ENCODE measurements around the gene BRD3OS.
"Not testable (repeated sequence)": the region's sequence is repeated elsewhere in the genome, so short reads cannot be mapped to it uniquely, and the experiment has no call there.

The BRD3OS gene, protein sequence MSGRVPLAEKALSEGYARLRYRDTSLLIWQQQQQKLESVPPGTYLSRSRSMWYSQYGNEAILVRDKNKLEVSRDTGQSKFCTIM

GRCh38 chr9:134024828-134025605, at the start of gene BRD3OS:
Gene BRD3OS (plus strand): TSS chr9:134025481. CDS start chr9:134026748, 1,267 bp downstream.
- DNase-seq: peak; percentile 78

DNA sequence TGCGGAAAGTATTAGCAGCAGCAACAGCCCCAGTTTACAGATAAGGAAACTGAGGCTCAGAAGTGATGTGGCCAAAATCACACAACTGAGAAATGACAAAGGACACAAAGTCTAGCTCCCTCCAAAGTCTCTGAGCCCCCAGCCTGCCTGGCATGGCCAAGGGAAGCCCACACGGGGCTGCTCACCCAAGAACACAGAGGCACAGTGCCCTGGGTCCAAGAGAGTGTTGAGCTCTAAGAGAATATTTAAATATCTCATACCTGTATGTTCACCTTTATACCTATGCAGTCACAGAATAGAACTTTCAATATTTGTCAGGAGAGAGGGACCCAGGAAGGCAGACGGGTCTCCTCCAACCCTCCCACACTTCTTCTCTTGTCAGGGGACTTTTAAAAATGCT, 49.8 kb upstream of the BRD3OS start:
- no peak for DNase-seq

DNA sequence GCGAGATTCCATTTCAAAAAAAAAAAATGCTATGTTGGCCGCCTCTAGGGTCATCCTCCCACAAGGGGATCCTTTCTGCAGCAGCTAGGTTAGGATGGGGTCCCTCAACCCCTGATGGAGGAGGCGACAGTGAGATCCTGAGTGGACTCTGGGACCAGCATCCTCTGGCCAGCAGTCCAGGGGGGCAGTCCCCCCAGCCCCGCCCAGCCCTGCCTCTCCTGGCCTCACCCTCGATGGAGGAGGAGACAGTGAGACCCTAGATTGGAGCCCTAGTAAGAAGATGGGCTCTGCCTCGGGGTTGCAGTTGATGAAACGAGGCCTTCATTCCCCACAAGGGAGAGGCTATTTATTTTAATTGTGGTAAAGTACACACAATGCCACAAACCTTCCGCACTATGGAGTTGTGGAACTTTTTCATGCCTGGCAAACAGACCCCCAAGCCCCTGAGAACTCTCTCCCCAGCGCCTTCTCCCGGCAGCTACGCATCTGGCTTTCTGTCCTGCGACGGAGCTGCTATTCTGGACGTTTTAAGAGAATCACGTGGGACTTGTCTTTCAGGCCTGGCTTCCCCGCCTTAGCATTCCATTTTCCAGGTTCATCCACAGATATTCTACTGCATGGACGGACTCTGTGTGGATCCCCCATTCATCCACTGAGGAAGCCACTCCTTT, 49.0 kb upstream of the BRD3OS start:
- DNase-seq: no peak

- no peak for DNase-seq
Observed at GRCh38 chr9:133976887-133977286, 48.4 kb upstream of the BRD3OS start.

DNA sequence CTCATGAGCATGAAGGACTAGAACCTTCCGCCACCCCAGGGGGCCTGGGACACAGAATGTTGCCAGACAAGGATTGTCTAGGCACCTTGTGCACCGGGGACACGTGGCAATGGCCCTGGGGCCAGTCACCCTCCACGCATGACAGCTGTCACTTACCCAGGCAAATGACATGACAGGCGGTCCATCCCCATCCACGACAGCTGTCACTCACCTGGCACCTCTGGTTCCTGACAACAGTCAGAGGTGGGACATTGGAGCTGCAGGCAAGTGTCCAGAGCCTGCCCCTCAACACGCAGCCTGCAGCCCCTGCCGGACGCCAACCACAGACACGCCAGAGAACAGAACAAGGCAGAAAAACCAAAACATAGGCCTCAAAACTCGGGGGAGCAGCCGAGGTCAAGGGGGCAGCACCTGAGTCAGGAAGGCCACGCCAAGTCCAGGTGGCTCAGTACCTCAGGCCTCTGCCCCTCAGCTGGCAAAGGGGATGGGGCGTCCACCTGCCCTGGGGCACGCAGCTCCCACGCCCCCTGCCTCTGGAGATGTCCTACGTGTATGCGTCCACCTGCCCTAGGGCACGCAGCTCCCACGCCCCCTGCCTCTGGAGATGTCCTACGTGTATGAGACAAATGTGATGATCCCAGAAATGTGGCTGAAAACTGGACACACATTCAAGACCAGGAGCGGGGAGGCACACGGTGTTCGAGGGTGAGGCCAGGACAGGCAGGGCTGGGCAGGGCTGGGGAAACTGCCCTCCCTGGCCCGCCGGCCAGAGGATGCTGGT, 47.7 kb upstream of the BRD3OS start:
- no peak for DNase-seq

- DNase-seq: no peak
Observed at GRCh38 chr9:133978226-133978898, 46.9 kb upstream of the BRD3OS start.

- DNase-seq: no peak
Observed at GRCh38 chr9:133978899-133979272, 46.4 kb upstream of the BRD3OS start.

- DNase-seq: no peak
Observed at GRCh38 chr9:133979273-133979920, 45.9 kb upstream of the BRD3OS start.

- no peak for DNase-seq
Observed at GRCh38 chr9:133979921-133980863, 45.1 kb upstream of the BRD3OS start.

DNA sequence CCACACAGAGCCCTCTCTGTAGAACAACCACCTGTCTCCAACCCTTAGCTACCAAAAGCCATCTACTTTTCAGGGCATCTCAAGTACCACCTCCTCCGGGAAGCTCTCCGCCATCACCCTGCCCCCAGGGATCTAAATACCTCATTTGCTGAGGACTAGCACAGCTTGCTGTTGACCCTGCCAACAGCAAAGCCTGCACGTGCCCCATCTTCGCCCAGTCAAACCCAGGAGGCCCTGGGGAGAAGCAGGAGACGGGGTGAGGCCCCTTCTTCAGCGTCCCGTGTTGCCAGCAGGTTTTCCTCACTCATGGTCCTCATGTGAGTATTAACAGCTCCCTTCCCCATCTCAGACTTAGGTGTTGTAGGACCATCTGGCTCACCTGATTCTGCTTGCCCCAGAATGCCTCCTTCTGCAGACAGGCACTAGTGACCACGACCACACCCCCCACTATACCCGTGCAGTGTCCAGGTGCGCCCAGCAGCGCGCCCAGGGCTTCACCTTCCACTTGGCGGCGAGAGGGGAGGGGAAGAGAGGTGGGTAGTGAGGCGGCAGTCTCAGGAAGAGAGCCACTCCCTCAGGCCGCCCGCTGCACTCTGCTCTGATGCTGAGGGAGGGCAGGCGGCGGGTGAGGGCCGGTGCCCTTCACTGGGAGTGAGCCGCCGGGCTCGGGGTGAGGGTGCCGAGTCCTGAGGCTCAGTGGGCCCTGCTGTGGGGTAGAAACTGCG, 44.3 kb upstream of the BRD3OS start:
- DNase-seq: no peak

- no peak for DNase-seq
Observed at GRCh38 chr9:133981589-133981957, 43.7 kb upstream of the BRD3OS start.

DNA sequence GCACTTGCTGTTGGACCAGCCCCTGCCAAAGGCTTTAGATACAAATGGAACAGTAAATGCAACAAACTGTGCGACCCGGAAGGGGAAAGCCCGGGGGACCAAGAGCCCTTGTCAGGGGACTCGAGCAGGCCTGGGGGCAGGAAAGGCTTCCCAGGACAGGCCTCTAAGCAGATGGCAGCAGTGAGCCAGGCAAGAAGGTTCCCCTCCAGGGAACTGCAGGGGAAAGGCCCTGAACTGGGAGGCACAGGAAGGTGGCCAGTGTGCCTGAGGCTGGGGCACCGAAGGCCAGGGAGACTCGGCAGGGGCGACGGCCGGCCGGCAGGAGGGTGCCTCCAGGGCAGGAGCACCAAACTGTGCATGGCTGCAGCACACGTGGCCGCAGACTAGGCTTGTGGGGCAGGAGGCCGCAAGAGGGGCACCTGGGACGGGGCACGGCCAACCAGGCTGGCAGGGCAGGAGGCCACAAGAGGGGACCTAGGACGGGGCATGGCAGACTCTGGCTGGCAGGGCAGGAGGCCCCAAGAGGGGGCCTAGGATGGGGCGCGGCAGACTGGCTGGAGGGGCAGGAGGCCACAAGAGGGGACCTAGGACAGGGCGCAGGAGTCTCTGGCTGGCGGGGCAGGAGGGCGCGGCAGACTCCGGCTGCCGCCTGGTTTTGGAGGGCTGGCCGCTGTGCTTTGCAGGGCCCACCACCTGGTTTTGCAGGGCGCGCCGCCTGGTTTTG, 43.2 kb upstream of the BRD3OS start:
- no peak for DNase-seq

- DNase-seq: no peak
Observed at GRCh38 chr9:133982971-133983720, 42.1 kb upstream of the BRD3OS start.

GRCh38 chr9:133986061-133986460, 39.2 kb upstream of the BRD3OS start:
- no peak for DNase-seq

DNA sequence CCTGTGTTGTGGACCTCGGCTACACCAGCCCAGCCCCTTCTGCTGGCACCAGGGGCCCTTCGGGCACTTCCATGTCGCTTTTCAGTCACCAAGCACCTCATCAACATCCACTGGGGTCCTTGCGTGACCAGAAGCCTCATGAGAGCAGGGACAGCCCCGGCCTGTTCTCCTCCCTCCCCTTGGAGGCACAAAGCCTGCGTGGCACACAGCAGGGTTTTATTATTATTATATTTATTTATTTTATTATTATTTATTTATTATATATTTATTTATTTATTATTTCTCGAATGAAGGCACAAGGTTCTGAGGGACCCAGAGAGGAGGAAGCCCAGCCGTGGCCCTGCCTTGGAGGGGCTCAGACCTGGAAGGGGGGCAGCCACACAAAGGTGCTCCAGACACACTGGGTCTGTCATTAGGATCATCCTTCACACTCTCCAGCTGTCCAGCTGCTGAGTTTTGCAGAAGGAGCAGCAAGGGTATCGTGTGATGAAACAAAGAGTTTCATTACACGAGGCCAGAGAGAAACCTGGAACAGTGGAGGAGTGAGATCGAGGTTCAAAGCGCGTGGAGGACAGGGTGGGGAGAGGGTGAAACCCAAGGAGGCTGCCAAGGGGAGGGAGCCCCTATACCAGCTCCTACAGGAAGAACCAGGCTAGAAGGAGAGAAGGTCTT, 38.4 kb upstream of the BRD3OS start:
- DNase-seq: no peak

- no peak for DNase-seq
Observed at GRCh38 chr9:133987446-133987788, 37.9 kb upstream of the BRD3OS start.

GRCh38 chr9:133987946-133988665, 37.2 kb upstream of the BRD3OS start:
- DNase-seq: no peak

GRCh38 chr9:133988771-133989170, 36.5 kb upstream of the BRD3OS start:
- not testable (repeated sequence) for DNase-seq
